Muscle layer of duodenum (tissue), 2 donors: ENCODE data around the gene MEIS3.
A peak's percentile ranks its signal among the peaks of the same experiment; 100 is the strongest.

Experiments
- H3K27ac ChIP-seq: one replicate; pipeline ENCODE4 v1.7.0; 2013; ENCODE audit warnings: mild to moderate bottlenecking, low read length
- H3K27me3 ChIP-seq: one replicate; pipeline ENCODE4 v1.7.0; 2013; ENCODE audit warnings: low read depth, mild to moderate bottlenecking, control low read depth, low read length
- H3K36me3 ChIP-seq, 2 donors: one replicate each; pipeline ENCODE4 v1.7.0; 2013; ENCODE audit warnings: low read length in 2 of 2, control low read depth in 1 of 2, mild to moderate bottlenecking in 1 of 2; ENCODE audit not compliant: insufficient read depth in 2 of 2, control insufficient read depth in 1 of 2
- H3K4me1 ChIP-seq, 2 donors: one replicate each; pipeline ENCODE4 v1.7.0; 2013; ENCODE audit warnings: low read length in 2 of 2, mild to moderate bottlenecking in 2 of 2, control low read depth in 1 of 2, moderate library complexity in 1 of 2; ENCODE audit not compliant: insufficient read depth in 2 of 2, control insufficient read depth in 1 of 2
- H3K4me3 ChIP-seq, 2 donors: one replicate each; pipeline ENCODE4 v1.7.0; 2013; ENCODE audit warnings: low read length in 2 of 2, low read depth in 1 of 2, mild to moderate bottlenecking in 1 of 2
- H3K9me3 ChIP-seq, 2 donors: one replicate each; pipeline ENCODE4 v1.7.0; 2013; ENCODE audit warnings: low read length in 2 of 2, control low read depth in 1 of 2, mild to moderate bottlenecking in 1 of 2; ENCODE audit not compliant: control insufficient read depth in 1 of 2
- donor health status: healthy.

The MEIS3 gene

GRCh38 chr19:47435196-47435595, 15.9 kb upstream of the MEIS3 start:
- Histone ChIP-seq H3K27me3 (peaks cover 13% of the 10 kb centered on the region), H3K27ac (no peak overlapping the region), H3K4me1 (peaks cover 0 to 5% of the 10 kb centered on the region in 2 donors)

GRCh38 chr19:47434088-47434487, 14.8 kb upstream of the MEIS3 start:
- H3K36me3 ChIP-seq, result no peaks in the 10 kb centered on the region
- no peak overlapping the region for H3K27ac ChIP-seq
- H3K4me1 ChIP-seq, result peaks cover 0 to 14% of the 10 kb centered on the region in 2 donors
- H3K9me3 ChIP-seq, result no peaks in the 10 kb centered on the region
- H3K4me3 ChIP-seq, result no peak overlapping the region
- H3K27me3 ChIP-seq, result peaks cover 16% of the 10 kb centered on the region

More at GRCh38 chr19:47435196-47435595, 15.9 kb upstream of the MEIS3 start:
- no peaks in the 10 kb centered on the region for H3K36me3 ChIP-seq
- H3K4me3 ChIP-seq, result no peak overlapping the region
- no peaks in the 10 kb centered on the region for H3K9me3 ChIP-seq

- H3K27me3 ChIP-seq, result peaks cover 19% of the 10 kb centered on the region
- no peak overlapping the region for H3K27ac ChIP-seq
- peaks cover 4 to 23% of the 10 kb centered on the region in 2 donors for H3K4me1 ChIP-seq
- no peak overlapping the region for H3K4me3 ChIP-seq
- no peaks in the 10 kb centered on the region for H3K9me3 ChIP-seq
- no peaks in the 10 kb centered on the region for H3K36me3 ChIP-seq
Measured at GRCh38 chr19:47433121-47433520, 13.8 kb upstream of the MEIS3 start.

GRCh38 chr19:47432499-47432898, 13.2 kb upstream of the MEIS3 start:
- no peak overlapping the region for H3K4me3 ChIP-seq
- peaks cover 19% of the 10 kb centered on the region for H3K27me3 ChIP-seq
- H3K4me1 ChIP-seq, result peaks cover 4 to 29% of the 10 kb centered on the region in 2 donors
- H3K36me3 ChIP-seq, result no peaks in the 10 kb centered on the region
- H3K9me3 ChIP-seq, result no peaks in the 10 kb centered on the region
- no peak overlapping the region for H3K27ac ChIP-seq

- peaks cover 4 to 32% of the 10 kb centered on the region in 2 donors for H3K4me1 ChIP-seq
- H3K27me3 ChIP-seq, result peaks cover 19% of the 10 kb centered on the region
- H3K9me3 ChIP-seq, result no peaks in the 10 kb centered on the region
- no peak overlapping the region for H3K4me3 ChIP-seq
- H3K27ac ChIP-seq, result no peak overlapping the region
- no peaks in the 10 kb centered on the region for H3K36me3 ChIP-seq
Measured at GRCh38 chr19:47432091-47432490, 12.8 kb upstream of the MEIS3 start.

- H3K27ac ChIP-seq, result no peak overlapping the region
- H3K36me3 ChIP-seq, result no peaks in the 10 kb centered on the region
- no peaks in the 10 kb centered on the region for H3K9me3 ChIP-seq
- peak overlapping the region in 1 of 2 donors; percentile 20 for H3K4me3 ChIP-seq
- H3K4me1 ChIP-seq, result peaks cover 4 to 32% of the 10 kb centered on the region in 2 donors
- peaks cover 19% of the 10 kb centered on the region for H3K27me3 ChIP-seq
Measured at GRCh38 chr19:47430041-47430802, 10.9 kb upstream of the MEIS3 start.

GRCh38 chr19:47429140-47429793, 9.9 kb upstream of the MEIS3 start:
- H3K27me3 ChIP-seq, result peaks cover 19% of the 10 kb centered on the region
- H3K36me3 ChIP-seq, result no peaks in the 10 kb centered on the region
- H3K27ac ChIP-seq, result no peak overlapping the region
- no peak overlapping the region for H3K4me3 ChIP-seq
- H3K4me1 ChIP-seq, result peaks cover 4 to 32% of the 10 kb centered on the region in 2 donors
- H3K9me3 ChIP-seq, result no peaks in the 10 kb centered on the region

GRCh38 chr19:47428177-47428894, 9.0 kb upstream of the MEIS3 start:
- peaks cover 23% of the 10 kb centered on the region for H3K27me3 ChIP-seq
- H3K27ac ChIP-seq, result no peak overlapping the region
- peak overlapping the region in 1 of 2 donors; percentile 49 for H3K4me3 ChIP-seq
- H3K9me3 ChIP-seq, result no peaks in the 10 kb centered on the region
- H3K4me1 ChIP-seq, result peaks cover 4 to 32% of the 10 kb centered on the region in 2 donors
- no peaks in the 10 kb centered on the region for H3K36me3 ChIP-seq

- Histone ChIP-seq H3K4me3 (peak overlapping the region; percentile 18 to 49), H3K27ac (peak overlapping the region; percentile 28), H3K27me3 (peaks cover 31% of the 10 kb centered on the region)
Measured at GRCh38 chr19:47427241-47428176, 8.2 kb upstream of the MEIS3 start.

GRCh38 chr19:47423203-47423882, 4.0 kb upstream of the MEIS3 start:
- H3K4me1 ChIP-seq, result peaks cover 0 to 40% of the 10 kb centered on the region in 2 donors
- no peaks in the 10 kb centered on the region for H3K36me3 ChIP-seq
- H3K4me3 ChIP-seq, result no peak overlapping the region
- peaks cover 29% of the 10 kb centered on the region for H3K27me3 ChIP-seq
- no peak overlapping the region for H3K27ac ChIP-seq
- no peaks in the 10 kb centered on the region for H3K9me3 ChIP-seq

More at GRCh38 chr19:47427241-47428176, 8.2 kb upstream of the MEIS3 start:
- Histone ChIP-seq H3K9me3 (no peaks in the 10 kb centered on the region), H3K36me3 (no peaks in the 10 kb centered on the region), H3K4me1 (peaks cover 4 to 32% of the 10 kb centered on the region in 2 donors)
